ENCODE results near the gene GABRD. TPM values are rescaled to one million over a fixed set of nuclear protein-coding genes. Genes with fewer than 3 reads are reported as not detected.
"Not testable (repeated sequence)": the region's sequence is repeated elsewhere in the genome, so short reads cannot be mapped to it uniquely, and the experiment has no call there.

GABRD gene
- total and polyA plus RNA-seq, 10 of the 15 experiments (the other 5 are each of a cell fraction or from before 2014, with no cell fraction given), result not detected

DNA sequence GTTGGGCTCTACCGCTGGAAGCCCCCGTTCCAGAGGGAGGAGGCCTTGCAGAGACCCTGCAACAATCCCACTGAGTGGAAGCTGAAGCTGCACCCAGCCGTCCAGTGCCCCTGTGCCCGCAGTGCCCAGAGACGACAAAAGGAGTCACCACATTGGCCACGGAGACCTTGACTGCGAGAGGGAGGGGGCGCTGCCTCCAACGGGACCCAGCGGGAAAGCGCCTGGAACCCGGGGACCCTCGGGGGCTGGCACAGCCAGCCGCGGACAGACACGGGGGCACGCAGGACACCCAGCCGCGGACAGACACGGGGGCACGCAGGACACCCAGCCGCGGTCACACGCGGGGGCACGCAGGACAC, 38.0 kb upstream of the GABRD start:
- no peaks in the 10 kb centered on the region for H3K36me3 ChIP-seq (ENCODE audit: control insufficient read depth in 2 of 2, insufficient read depth in 2 of 2, low read length in 1 of 2)
- H3K4me3 ChIP-seq, result no peak overlapping the region
- ATAC-seq (no peak), FAIRE-seq (no peak), DNase-seq (ENCODE audit: low read depth, low spot score) (no peak)
- RAD21 ChIA-PET (ENCODE audit: unreplicated experiment), result no interaction called here
- TF ChIP-seq BMI1 (IDR thresholded peaks at IDR 0.05; ENCODE audit: borderline replicate concordance) (no peak), EGR1 (IDR thresholded peaks at IDR 0.05; ENCODE audit: borderline replicate concordance in 1 of 2, low read depth in 2 of 2, low read length in 2 of 2) (no peak), NR2C2 (IDR thresholded peaks at IDR 0.05; ENCODE audit: borderline replicate concordance, control insufficient read depth, insufficient read length, low read depth) (no peak), ZZZ3 (IDR thresholded peaks at IDR 0.05; ENCODE audit: control insufficient read depth, insufficient read length, low read depth) (no peak), ZNF274 (IDR thresholded peaks at IDR 0.05; ENCODE audit: insufficient read depth, insufficient read length) (no peak), SIX5 (IDR thresholded peaks at IDR 0.05; ENCODE audit: low read depth, low read length, severe bottlenecking) (no peak), SIN3A (IDR thresholded peaks at IDR 0.05; ENCODE audit: low read depth, low read length) (no peak)
- TF ChIP-seq, protein P1, sequence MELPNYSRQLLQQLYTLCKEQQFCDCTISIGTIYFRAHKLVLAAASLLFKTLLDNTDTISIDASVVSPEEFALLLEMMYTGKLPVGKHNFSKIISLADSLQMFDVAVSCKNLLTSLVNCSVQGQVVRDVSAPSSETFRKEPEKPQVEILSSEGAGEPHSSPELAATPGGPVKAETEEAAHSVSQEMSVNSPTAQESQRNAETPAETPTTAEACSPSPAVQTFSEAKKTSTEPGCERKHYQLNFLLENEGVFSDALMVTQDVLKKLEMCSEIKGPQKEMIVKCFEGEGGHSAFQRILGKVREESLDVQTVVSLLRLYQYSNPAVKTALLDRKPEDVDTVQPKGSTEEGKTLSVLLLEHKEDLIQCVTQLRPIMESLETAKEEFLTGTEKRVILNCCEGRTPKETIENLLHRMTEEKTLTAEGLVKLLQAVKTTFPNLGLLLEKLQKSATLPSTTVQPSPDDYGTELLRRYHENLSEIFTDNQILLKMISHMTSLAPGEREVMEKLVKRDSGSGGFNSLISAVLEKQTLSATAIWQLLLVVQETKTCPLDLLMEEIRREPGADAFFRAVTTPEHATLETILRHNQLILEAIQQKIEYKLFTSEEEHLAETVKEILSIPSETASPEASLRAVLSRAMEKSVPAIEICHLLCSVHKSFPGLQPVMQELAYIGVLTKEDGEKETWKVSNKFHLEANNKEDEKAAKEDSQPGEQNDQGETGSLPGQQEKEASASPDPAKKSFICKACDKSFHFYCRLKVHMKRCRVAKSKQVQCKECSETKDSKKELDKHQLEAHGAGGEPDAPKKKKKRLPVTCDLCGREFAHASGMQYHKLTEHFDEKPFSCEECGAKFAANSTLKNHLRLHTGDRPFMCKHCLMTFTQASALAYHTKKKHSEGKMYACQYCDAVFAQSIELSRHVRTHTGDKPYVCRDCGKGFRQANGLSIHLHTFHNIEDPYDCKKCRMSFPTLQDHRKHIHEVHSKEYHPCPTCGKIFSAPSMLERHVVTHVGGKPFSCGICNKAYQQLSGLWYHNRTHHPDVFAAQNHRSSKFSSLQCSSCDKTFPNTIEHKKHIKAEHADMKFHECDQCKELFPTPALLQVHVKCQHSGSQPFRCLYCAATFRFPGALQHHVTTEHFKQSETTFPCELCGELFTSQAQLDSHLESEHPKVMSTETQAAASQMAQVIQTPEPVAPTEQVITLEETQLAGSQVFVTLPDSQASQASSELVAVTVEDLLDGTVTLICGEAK (IDR thresholded peaks at IDR 0.05; ENCODE audit: borderline replicate concordance), result no peak
- no peak overlapping the region for H2AFZ ChIP-seq (ENCODE audit: control insufficient read depth, low read depth, low read length)
- SMC1A ChIA-PET (ENCODE audit: uncharacterized antibody, unreplicated experiment), result no interaction called here
- in situ Hi-C loops (cut with MboI) (no loop called here), intact Hi-C loops (cut with micrococcal nuclease; ENCODE audit: unreplicated experiment) (no loop called here)
- no peak overlapping the region for H3K27ac ChIP-seq (ENCODE audit: control insufficient read depth, insufficient read depth)
- no peaks in the 10 kb centered on the region for H3K79me2 ChIP-seq (ENCODE audit: control insufficient read depth, insufficient read depth, low read length)
- WGBS (ENCODE audit: insufficient coverage, insufficient replicate concordance, low lambda C conversion rate, missing lambda C conversion rate), result 84% methylated on average over 22 of the region's 26 CpGs
- H3K4me2 ChIP-seq (ENCODE audit: control insufficient read depth, insufficient read depth), result no peak overlapping the region
- no peak overlapping the region for H3K9ac ChIP-seq (ENCODE audit: control insufficient read depth, insufficient read depth, low read length)
- CTCF ChIA-PET, result no interaction called here
- H4K20me1 ChIP-seq (ENCODE audit: control insufficient read depth, insufficient read depth), result no peaks in the 10 kb centered on the region
- POLR2A ChIA-PET, result no interaction called here
- H3K4me1 ChIP-seq (ENCODE audit: control insufficient read depth, insufficient read depth, low read length), result no peaks in the 10 kb centered on the region
- H3K27me3 ChIP-seq (replicated peaks in 1 of 2; ENCODE audit: control insufficient read depth in 2 of 2, insufficient read depth in 2 of 2, low read length in 1 of 2), result no peaks in the 10 kb centered on the region
- BruUV-seq (replicated peaks), result no TSS peak
- no peaks in the 10 kb centered on the region; the same call in 2 of the 3 replicates for H3K9me3 ChIP-seq (replicated peaks; ENCODE audit: control insufficient read depth, insufficient read depth, low read length)

DNA sequence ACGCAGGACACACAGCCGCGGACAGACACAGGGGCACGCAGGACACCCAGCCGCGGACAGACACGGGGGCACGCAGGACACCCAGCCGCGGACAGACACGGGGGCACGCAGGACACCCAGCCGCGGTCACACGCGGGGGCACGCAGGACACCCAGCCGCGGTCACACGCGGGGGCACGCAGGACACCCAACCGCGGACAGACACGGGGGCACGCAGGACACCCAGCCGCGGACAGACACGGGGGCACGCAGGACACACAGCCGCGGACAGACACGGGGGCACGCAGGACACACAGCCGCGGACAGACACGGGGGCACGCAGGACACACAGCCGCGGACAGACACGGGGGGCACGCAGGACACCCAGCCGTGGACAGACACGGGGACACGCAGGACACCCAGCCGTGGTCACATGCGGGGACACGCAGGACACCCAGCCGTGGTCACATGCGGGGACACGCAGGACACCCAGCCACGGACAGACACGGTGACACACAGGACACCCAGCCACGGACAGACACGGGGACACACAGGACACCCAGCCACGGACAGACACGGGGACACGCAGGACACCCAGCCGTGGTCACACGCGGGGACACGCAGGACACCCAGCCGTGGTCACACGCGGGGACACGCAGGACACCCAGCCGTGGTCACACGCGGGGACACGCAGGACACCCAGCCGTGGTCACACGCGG, 37.4 kb upstream of the GABRD start:
- H3K27ac ChIP-seq (ENCODE audit: control insufficient read depth, insufficient read depth); POLR2A ChIA-PET; FAIRE-seq; H3K9ac ChIP-seq (ENCODE audit: control insufficient read depth, insufficient read depth, low read length); H3K4me3 ChIP-seq; SMC1A ChIA-PET (ENCODE audit: uncharacterized antibody, unreplicated experiment); BruUV-seq (replicated peaks); H3K79me2 ChIP-seq (ENCODE audit: control insufficient read depth, insufficient read depth, low read length); CTCF ChIA-PET; H3K4me1 ChIP-seq (ENCODE audit: control insufficient read depth, insufficient read depth, low read length); H3K27me3 ChIP-seq (replicated peaks in 1 of 2; ENCODE audit: control insufficient read depth in 2 of 2, insufficient read depth in 2 of 2, low read length in 1 of 2); in situ Hi-C loops (cut with MboI); RAD21 ChIA-PET (ENCODE audit: unreplicated experiment); DNase-seq (ENCODE audit: low read depth, low spot score); H2AFZ ChIP-seq (ENCODE audit: control insufficient read depth, low read depth, low read length); ATAC-seq; H4K20me1 ChIP-seq (ENCODE audit: control insufficient read depth, insufficient read depth); H3K4me2 ChIP-seq (ENCODE audit: control insufficient read depth, insufficient read depth); H3K9me3 ChIP-seq (replicated peaks; ENCODE audit: control insufficient read depth, insufficient read depth, low read length); H3K36me3 ChIP-seq (ENCODE audit: control insufficient read depth in 2 of 2, insufficient read depth in 2 of 2, low read length in 1 of 2); intact Hi-C loops (cut with micrococcal nuclease; ENCODE audit: unreplicated experiment): not testable (repeated sequence)
- WGBS (ENCODE audit: insufficient coverage, insufficient replicate concordance, low lambda C conversion rate, missing lambda C conversion rate), result 89% methylated on average over 48 of the region's 73 CpGs

Data from GM12878 (cell line).